ENCODE measurements around the gene NDUFB5. TPM values are rescaled to one million over a fixed set of nuclear protein-coding genes. Genes with fewer than 3 reads are reported as not detected.

Gene NDUFB5
- polyA plus RNA-seq: 10 to 100 TPM; 57.8 to 80.2 TPM

- no peaks in the 10 kb centered on the region for H3K27me3 ChIP-seq (ENCODE audit: control insufficient read depth in 1 of 2, insufficient read depth in 2 of 2, low read length in 2 of 2)
- peaks cover 3 to 5% of the 10 kb centered on the region in 2 donors for H3K36me3 ChIP-seq (ENCODE audit: control insufficient read depth in 2 of 2, insufficient read depth in 2 of 2, low read length in 1 of 2)
- peak within 1 kb of the TSS; percentile 85 to 96 for H3K27ac ChIP-seq (ENCODE audit: low read depth in 2 of 2, low read length in 1 of 2)
- H3K4me3 ChIP-seq (ENCODE audit: low read depth in 1 of 2, low read length in 2 of 2): peak within 1 kb of the TSS; percentile 88 to 96
- H3K9me3 ChIP-seq (ENCODE audit: control insufficient read depth in 2 of 2, insufficient read depth in 1 of 2, low read depth in 1 of 2, low read length in 1 of 2): no peaks in the 10 kb centered on the region
- 0% methylated on average over 45 of the region's 45 CpGs for WGBS, 2 donors
- H3K4me1 ChIP-seq (ENCODE audit: control insufficient read depth in 2 of 2, insufficient read depth in 2 of 2, low read length in 1 of 2): peaks cover 0 to 3% of the 10 kb centered on the region in 2 donors
Measured at GRCh38 chr3:179604321-179605078, at the start of gene NDUFB5, which contains the start of gene MRPL47. NDUFB5 (plus strand) TSS chr3:179604794; CDS start chr3:179604816, 22 bp downstream. MRPL47 (minus strand) TSS chr3:179604638; CDS start chr3:179604624, 14 bp downstream.

DNA sequence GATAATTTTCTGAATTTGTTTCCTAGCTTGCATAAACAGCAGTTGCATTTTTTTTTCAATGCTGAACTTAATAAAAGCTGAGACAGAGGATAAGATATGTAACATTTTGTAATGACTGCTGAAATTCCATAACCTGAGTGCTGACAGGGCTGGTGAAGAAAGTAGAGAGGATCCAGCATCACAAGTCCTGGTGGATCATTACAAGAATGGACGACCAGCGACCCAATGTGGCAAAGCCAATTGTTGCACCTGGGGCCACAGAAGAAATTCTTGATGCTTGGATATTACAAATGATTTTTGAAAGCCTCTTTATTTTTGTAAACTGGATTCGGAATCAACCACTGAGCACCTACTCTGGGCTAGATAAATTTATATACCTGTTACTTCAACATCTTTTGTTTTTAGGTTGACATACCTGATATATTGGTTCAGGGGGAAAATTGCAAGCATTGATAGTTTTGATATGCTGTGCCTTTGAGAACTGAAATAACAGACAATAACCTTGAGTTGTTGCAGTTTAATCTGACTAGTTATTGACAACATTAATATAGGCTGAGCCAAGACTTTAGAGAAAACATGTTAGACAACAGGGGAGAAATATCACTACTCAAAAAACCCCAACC, 45.7 kb upstream of the NDUFB5 start:
- WGBS, 2 donors: 1% methylated on average over 3 of the region's 3 CpGs
- H3K27ac ChIP-seq (ENCODE audit: low read depth in 2 of 2, low read length in 1 of 2): no peak overlapping the region

GRCh38 chr3:179560791-179561190, 43.8 kb upstream of the NDUFB5 start:
- no peaks in the 10 kb centered on the region for H3K36me3 ChIP-seq (ENCODE audit: control insufficient read depth in 2 of 2, insufficient read depth in 2 of 2, low read length in 1 of 2)
- H3K27me3 ChIP-seq (ENCODE audit: control insufficient read depth in 1 of 2, insufficient read depth in 2 of 2, low read length in 2 of 2): no peaks in the 10 kb centered on the region
- H3K4me1 ChIP-seq (ENCODE audit: control insufficient read depth in 2 of 2, insufficient read depth in 2 of 2, low read length in 1 of 2): no peaks in the 10 kb centered on the region
- no peak overlapping the region for H3K27ac ChIP-seq (ENCODE audit: low read depth in 2 of 2, low read length in 1 of 2)
- H3K4me3 ChIP-seq (ENCODE audit: low read depth in 1 of 2, low read length in 2 of 2): no peak overlapping the region
- WGBS, 2 donors: 84 to 91% methylated on average over 1 of the region's 1 CpG
- peaks cover 0 to 3% of the 10 kb centered on the region in 2 donors for H3K9me3 ChIP-seq (ENCODE audit: control insufficient read depth in 2 of 2, insufficient read depth in 1 of 2, low read depth in 1 of 2, low read length in 1 of 2)

More for the DNA sequence above, 45.7 kb upstream of the NDUFB5 start:
- Histone ChIP-seq H3K36me3 (ENCODE audit: control insufficient read depth in 2 of 2, insufficient read depth in 2 of 2, low read length in 1 of 2) (no peaks in the 10 kb centered on the region), H3K9me3 (ENCODE audit: control insufficient read depth in 2 of 2, insufficient read depth in 1 of 2, low read depth in 1 of 2, low read length in 1 of 2) (peaks cover 0 to 3% of the 10 kb centered on the region in 2 donors), H3K4me3 (ENCODE audit: low read depth in 1 of 2, low read length in 2 of 2) (no peak overlapping the region), H3K27me3 (ENCODE audit: control insufficient read depth in 1 of 2, insufficient read depth in 2 of 2, low read length in 2 of 2) (no peaks in the 10 kb centered on the region), H3K4me1 (ENCODE audit: control insufficient read depth in 2 of 2, insufficient read depth in 2 of 2, low read length in 1 of 2) (no peaks in the 10 kb centered on the region)

- Histone ChIP-seq H3K27me3 (ENCODE audit: control insufficient read depth in 1 of 2, insufficient read depth in 2 of 2, low read length in 2 of 2) (no peaks in the 10 kb centered on the region), H3K4me3 (ENCODE audit: low read depth in 1 of 2, low read length in 2 of 2) (peak within 1 kb of the TSS; percentile 82 to 95), H3K36me3 (ENCODE audit: control insufficient read depth in 2 of 2, insufficient read depth in 2 of 2, low read length in 1 of 2) (no peaks in the 10 kb centered on the region), H3K27ac (ENCODE audit: low read depth in 2 of 2, low read length in 1 of 2) (peak within 1 kb of the TSS; percentile 73 to 93), H3K4me1 (ENCODE audit: control insufficient read depth in 2 of 2, insufficient read depth in 2 of 2, low read length in 1 of 2) (no peaks in the 10 kb centered on the region), H3K9me3 (ENCODE audit: control insufficient read depth in 2 of 2, insufficient read depth in 1 of 2, low read depth in 1 of 2, low read length in 1 of 2) (peaks cover 0 to 3% of the 10 kb centered on the region in 2 donors)
- 0 to 1% methylated on average over 40 to 55 of the region's 55 CpGs for WGBS, 2 donors
Measured at GRCh38 chr3:179562591-179563270, 41.9 kb upstream of the NDUFB5 start, which contains the start of gene ACTL6A. ACTL6A (plus strand) TSS chr3:179562926; CDS start chr3:179563093, 167 bp downstream.

DNA sequence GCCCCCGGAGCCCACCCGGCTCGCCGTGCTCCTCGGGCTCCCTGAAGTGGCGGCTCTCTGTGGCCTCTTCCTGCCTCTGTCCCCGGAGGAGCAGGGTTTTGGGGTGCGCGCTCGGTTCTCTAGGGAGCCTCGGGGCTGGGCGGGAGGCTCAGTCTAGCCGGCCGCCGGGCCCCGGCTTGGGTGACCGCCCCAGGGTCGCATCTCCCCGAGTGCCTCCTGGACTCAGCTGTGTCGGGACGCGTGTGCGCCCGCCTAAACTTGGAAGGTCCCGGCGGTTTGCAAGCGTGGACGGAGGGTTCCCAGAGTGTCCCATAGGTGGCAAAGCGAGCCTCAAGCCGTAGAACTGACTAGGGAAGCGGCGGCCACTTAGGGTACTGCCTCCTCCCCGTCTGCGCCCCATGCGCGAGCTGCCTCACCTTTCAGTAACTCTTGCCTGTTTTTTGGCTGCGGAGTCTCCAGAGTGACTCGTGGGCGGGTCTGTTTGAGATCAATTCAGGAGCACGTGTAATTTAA, 41.3 kb upstream of the NDUFB5 start:
- H3K4me3 ChIP-seq (ENCODE audit: low read depth in 1 of 2, low read length in 2 of 2): peak overlapping the region; percentile 82 to 95
- WGBS, 2 donors: 0 to 1% methylated on average over 32 to 40 of the region's 40 CpGs
- H3K27me3 ChIP-seq (ENCODE audit: control insufficient read depth in 1 of 2, insufficient read depth in 2 of 2, low read length in 2 of 2): no peaks in the 10 kb centered on the region
- no peaks in the 10 kb centered on the region for H3K36me3 ChIP-seq (ENCODE audit: control insufficient read depth in 2 of 2, insufficient read depth in 2 of 2, low read length in 1 of 2)
- H3K27ac ChIP-seq (ENCODE audit: low read depth in 2 of 2, low read length in 1 of 2): peak overlapping the region; percentile 73 to 93
- H3K4me1 ChIP-seq (ENCODE audit: control insufficient read depth in 2 of 2, insufficient read depth in 2 of 2, low read length in 1 of 2): no peaks in the 10 kb centered on the region
- peaks cover 0 to 3% of the 10 kb centered on the region in 2 donors for H3K9me3 ChIP-seq (ENCODE audit: control insufficient read depth in 2 of 2, insufficient read depth in 1 of 2, low read depth in 1 of 2, low read length in 1 of 2)

DNA sequence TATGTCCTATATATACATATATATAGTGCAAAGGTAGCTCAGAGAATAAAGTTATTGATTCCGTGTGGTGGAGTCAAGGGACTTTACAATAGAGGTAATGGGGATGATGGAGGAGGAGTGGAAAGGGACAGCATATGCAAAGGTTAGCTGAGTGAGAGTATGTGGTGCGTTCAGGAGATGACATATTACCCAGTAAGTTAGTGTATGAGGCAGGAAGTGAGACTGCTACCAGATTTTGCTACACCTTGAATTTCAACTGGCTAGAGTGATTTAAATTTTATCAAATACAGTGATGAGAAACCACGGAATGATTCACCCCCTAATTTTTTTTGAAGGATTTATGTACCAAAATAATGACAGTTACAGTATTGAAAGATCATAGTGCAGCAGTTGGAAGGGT, 39.1 kb upstream of the NDUFB5 start:
- 74 to 78% methylated on average over 3 of the region's 3 CpGs for WGBS, 2 donors
- H3K36me3 ChIP-seq (ENCODE audit: control insufficient read depth in 2 of 2, insufficient read depth in 2 of 2, low read length in 1 of 2): peaks cover 0 to 2% of the 10 kb centered on the region in 2 donors
- no peak overlapping the region for H3K27ac ChIP-seq (ENCODE audit: low read depth in 2 of 2, low read length in 1 of 2)
- H3K9me3 ChIP-seq (ENCODE audit: control insufficient read depth in 2 of 2, insufficient read depth in 1 of 2, low read depth in 1 of 2, low read length in 1 of 2): peaks cover 0 to 3% of the 10 kb centered on the region in 2 donors
- no peak overlapping the region for H3K4me3 ChIP-seq (ENCODE audit: low read depth in 1 of 2, low read length in 2 of 2)
- H3K27me3 ChIP-seq (ENCODE audit: control insufficient read depth in 1 of 2, insufficient read depth in 2 of 2, low read length in 2 of 2): no peaks in the 10 kb centered on the region
- H3K4me1 ChIP-seq (ENCODE audit: control insufficient read depth in 2 of 2, insufficient read depth in 2 of 2, low read length in 1 of 2): no peaks in the 10 kb centered on the region

- Histone ChIP-seq H3K27ac (ENCODE audit: low read depth in 2 of 2, low read length in 1 of 2) (no peak overlapping the region), H3K27me3 (ENCODE audit: control insufficient read depth in 1 of 2, insufficient read depth in 2 of 2, low read length in 2 of 2) (no peaks in the 10 kb centered on the region), H3K36me3 (ENCODE audit: control insufficient read depth in 2 of 2, insufficient read depth in 2 of 2, low read length in 1 of 2) (peaks cover 3 to 10% of the 10 kb centered on the region in 2 donors), H3K4me1 (ENCODE audit: control insufficient read depth in 2 of 2, insufficient read depth in 2 of 2, low read length in 1 of 2) (no peaks in the 10 kb centered on the region), H3K9me3 (ENCODE audit: control insufficient read depth in 2 of 2, insufficient read depth in 1 of 2, low read depth in 1 of 2, low read length in 1 of 2) (no peaks in the 10 kb centered on the region), H3K4me3 (ENCODE audit: low read depth in 1 of 2, low read length in 2 of 2) (no peak overlapping the region)
- WGBS, 2 donors: 94 to 99% methylated on average over 1 of the region's 1 CpG
Measured at GRCh38 chr3:179580992-179581391, 23.6 kb upstream of the NDUFB5 start.

GRCh38 chr3:179589143-179589542, 15.5 kb upstream of the NDUFB5 start:
- H3K4me1 ChIP-seq (ENCODE audit: control insufficient read depth in 2 of 2, insufficient read depth in 2 of 2, low read length in 1 of 2): no peaks in the 10 kb centered on the region
- H3K4me3 ChIP-seq (ENCODE audit: low read depth in 1 of 2, low read length in 2 of 2): no peak overlapping the region
- H3K36me3 ChIP-seq (ENCODE audit: control insufficient read depth in 2 of 2, insufficient read depth in 2 of 2, low read length in 1 of 2): peaks cover 1 to 3% of the 10 kb centered on the region in 2 donors
- H3K9me3 ChIP-seq (ENCODE audit: control insufficient read depth in 2 of 2, insufficient read depth in 1 of 2, low read depth in 1 of 2, low read length in 1 of 2): no peaks in the 10 kb centered on the region
- H3K27me3 ChIP-seq (ENCODE audit: control insufficient read depth in 1 of 2, insufficient read depth in 2 of 2, low read length in 2 of 2): no peaks in the 10 kb centered on the region
- H3K27ac ChIP-seq (ENCODE audit: low read depth in 2 of 2, low read length in 1 of 2): no peak overlapping the region

- 70 to 83% methylated on average over 2 of the region's 2 CpGs for WGBS, 2 donors
- H3K36me3 ChIP-seq (ENCODE audit: control insufficient read depth in 2 of 2, insufficient read depth in 2 of 2, low read length in 1 of 2): peaks cover 0 to 3% of the 10 kb centered on the region in 2 donors
Measured at GRCh38 chr3:179590669-179591068, 13.9 kb upstream of the NDUFB5 start.

More at GRCh38 chr3:179590669-179591068, 13.9 kb upstream of the NDUFB5 start:
- Histone ChIP-seq H3K27me3 (ENCODE audit: control insufficient read depth in 1 of 2, insufficient read depth in 2 of 2, low read length in 2 of 2) (no peaks in the 10 kb centered on the region), H3K4me3 (ENCODE audit: low read depth in 1 of 2, low read length in 2 of 2) (no peak overlapping the region), H3K27ac (ENCODE audit: low read depth in 2 of 2, low read length in 1 of 2) (no peak overlapping the region), H3K9me3 (ENCODE audit: control insufficient read depth in 2 of 2, insufficient read depth in 1 of 2, low read depth in 1 of 2, low read length in 1 of 2) (no peaks in the 10 kb centered on the region), H3K4me1 (ENCODE audit: control insufficient read depth in 2 of 2, insufficient read depth in 2 of 2, low read length in 1 of 2) (no peaks in the 10 kb centered on the region)
